ENCODE data around the gene ABAT.
"Not testable (repeated sequence)": the region's sequence is repeated elsewhere in the genome, so short reads cannot be mapped to it uniquely, and the experiment has no call there.

Gene ABAT

GRCh38 chr16:8785408-8785807 is 111.0 kb downstream of the ABAT start:
- DNase-seq (ENCODE audit: low spot score) = no peak

- DNase-seq (ENCODE audit: low spot score) = not testable (repeated sequence)
These were observed 111.9 kb downstream of the ABAT start for GRCh38 chr16:8786316-8786715.

- no peak for DNase-seq (ENCODE audit: low spot score)
These were observed 114.3 kb downstream of the ABAT start for GRCh38 chr16:8788578-8789172.

GRCh38 chr16:8795091-8795490 is 120.7 kb downstream of the ABAT start:
- DNase-seq (ENCODE audit: low spot score) = no peak

- no peak for DNase-seq (ENCODE audit: low spot score)
These were observed 121.4 kb downstream of the ABAT start for GRCh38 chr16:8795818-8796217.

- DNase-seq (ENCODE audit: low spot score) = no peak
These were observed 122.3 kb downstream of the ABAT start for GRCh38 chr16:8796469-8797363.

GRCh38 chr16:8797364-8798173 is 123.2 kb downstream of the ABAT start, which contains the start of the genes PMM2 and TMEM186:
Gene PMM2, plus strand, starts transcription at chr16:8797839. Its CDS starts 44 bp downstream, at chr16:8797883.
Gene TMEM186, minus strand, starts transcription at chr16:8797639. Its CDS starts 25 bp downstream, at chr16:8797614.
- DNase-seq (ENCODE audit: low spot score) = peak; percentile 99

GRCh38 chr16:8798174-8798527 is 123.7 kb downstream of the ABAT start:
- DNase-seq (ENCODE audit: low spot score) = no peak

GRCh38 chr16:8798535-8799157 is 124.2 kb downstream of the ABAT start:
- DNase-seq (ENCODE audit: low spot score) = no peak

GRCh38 chr16:8801701-8802100 is 127.3 kb downstream of the ABAT start:
- no peak for DNase-seq (ENCODE audit: low spot score)

GRCh38 chr16:8803733-8804132 is 129.3 kb downstream of the ABAT start:
- DNase-seq (ENCODE audit: low spot score) = not testable (repeated sequence)

- no peak for DNase-seq (ENCODE audit: low spot score)
These were observed 129.9 kb downstream of the ABAT start for GRCh38 chr16:8804313-8804712.

GRCh38 chr16:8806272-8806983 is 132.0 kb downstream of the ABAT start:
- peak; percentile 33 for DNase-seq (ENCODE audit: low spot score)

GRCh38 chr16:8807189-8807588 is 132.8 kb downstream of the ABAT start:
- no peak for DNase-seq (ENCODE audit: low spot score)

GRCh38 chr16:8808009-8808408 is 133.6 kb downstream of the ABAT start:
- no peak for DNase-seq (ENCODE audit: low spot score)

- no peak for DNase-seq (ENCODE audit: low spot score)
These were observed 134.4 kb downstream of the ABAT start for GRCh38 chr16:8808613-8809353.

GRCh38 chr16:8812162-8812843 is 137.9 kb downstream of the ABAT start:
- DNase-seq (ENCODE audit: low spot score) = no peak

GRCh38 chr16:8814095-8814806 is 139.8 kb downstream of the ABAT start:
- DNase-seq (ENCODE audit: low spot score) = no peak

GRCh38 chr16:8816967-8817655 is 142.7 kb downstream of the ABAT start:
- DNase-seq (ENCODE audit: low spot score) = no peak
